GM19351 (cell line): ENCODE data around the gene GSE1.

Experiments
- ATAC-seq: cut with Tn5 transposase; IDR thresholded peaks from one replicate; pipeline ENCODE4 v1.9.1; 2021; ENCODE audit warnings: mild to moderate bottlenecking, moderate library complexity; ENCODE audit not compliant: unreplicated experiment

The GSE1 gene

DNA sequence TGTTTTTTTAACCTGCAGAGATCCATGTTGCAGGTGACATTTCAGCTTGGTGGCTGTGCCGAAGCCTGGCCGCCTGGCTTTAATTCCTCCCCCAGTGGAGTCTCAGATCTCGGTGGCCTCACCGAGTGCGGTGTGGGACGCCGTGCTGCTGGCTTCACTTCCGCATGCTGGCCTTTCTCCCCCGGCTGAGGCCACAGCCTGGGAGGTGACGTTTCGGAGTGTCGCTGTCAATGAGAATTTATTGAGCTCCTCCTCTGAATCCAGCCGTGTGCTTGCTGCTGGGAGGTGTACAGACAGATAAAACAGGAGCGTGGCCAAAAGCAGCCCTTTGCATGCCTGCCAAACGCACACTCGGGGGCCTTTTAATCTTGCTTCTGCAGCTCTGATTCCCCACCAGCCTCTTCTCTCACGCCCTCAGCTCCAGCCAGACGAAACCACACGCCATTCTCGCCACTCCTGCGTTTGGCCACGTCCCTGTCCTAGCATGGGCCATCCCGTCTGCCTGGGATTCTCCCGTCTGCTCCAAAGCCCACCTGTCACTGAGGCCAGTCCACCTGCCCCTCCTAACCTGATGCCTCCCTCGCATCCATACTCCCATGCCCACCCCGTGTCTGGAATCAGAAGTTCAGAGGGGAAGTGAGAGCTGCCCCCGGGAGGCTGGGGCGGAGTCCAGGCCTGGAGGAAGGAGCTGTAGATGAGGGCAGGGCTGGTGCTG, 3.6 kb downstream of the GSE1 start:
- peak; percentile 39 for ATAC-seq

DNA sequence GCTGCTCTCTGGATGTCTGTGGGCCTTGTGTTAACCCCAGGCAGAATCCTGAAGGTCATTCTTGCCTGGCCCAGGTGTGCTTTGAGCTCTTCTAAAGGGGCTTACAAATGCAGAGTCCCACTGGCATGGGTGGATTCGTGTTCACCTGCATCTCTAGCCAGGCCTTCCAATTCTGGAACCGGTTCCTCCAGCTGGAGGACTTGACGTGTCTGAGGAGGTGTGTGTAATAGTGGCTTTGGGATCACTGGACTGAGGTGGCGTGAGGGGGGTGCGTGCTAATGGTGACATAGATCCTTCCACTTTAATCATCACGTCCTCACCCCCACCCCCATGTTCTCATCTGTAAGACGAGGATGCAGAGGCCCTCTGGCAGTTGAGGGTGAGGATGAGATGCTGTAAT, 4.8 kb downstream of the GSE1 start:
- no peak for ATAC-seq

DNA sequence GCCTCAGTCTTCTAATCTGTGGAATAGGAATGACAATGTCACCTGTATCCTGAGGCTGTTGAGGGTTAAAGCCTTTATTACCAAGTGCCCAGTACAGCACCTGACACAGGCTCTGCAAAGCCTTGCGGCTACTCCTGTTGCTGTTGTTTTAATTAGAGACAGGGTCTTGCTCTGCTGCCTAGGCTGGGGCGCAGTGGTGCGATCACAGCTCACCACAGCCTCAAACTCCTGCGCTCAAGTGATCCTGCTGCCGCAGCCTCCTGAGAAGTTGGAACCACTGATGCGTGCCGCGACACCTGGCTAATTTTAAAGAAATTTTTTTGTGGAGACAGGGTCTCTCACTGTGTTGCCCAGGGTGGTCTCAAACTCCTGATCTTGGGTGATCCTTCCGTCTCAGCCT, 5.4 kb downstream of the GSE1 start:
- ATAC-seq: no peak

DNA sequence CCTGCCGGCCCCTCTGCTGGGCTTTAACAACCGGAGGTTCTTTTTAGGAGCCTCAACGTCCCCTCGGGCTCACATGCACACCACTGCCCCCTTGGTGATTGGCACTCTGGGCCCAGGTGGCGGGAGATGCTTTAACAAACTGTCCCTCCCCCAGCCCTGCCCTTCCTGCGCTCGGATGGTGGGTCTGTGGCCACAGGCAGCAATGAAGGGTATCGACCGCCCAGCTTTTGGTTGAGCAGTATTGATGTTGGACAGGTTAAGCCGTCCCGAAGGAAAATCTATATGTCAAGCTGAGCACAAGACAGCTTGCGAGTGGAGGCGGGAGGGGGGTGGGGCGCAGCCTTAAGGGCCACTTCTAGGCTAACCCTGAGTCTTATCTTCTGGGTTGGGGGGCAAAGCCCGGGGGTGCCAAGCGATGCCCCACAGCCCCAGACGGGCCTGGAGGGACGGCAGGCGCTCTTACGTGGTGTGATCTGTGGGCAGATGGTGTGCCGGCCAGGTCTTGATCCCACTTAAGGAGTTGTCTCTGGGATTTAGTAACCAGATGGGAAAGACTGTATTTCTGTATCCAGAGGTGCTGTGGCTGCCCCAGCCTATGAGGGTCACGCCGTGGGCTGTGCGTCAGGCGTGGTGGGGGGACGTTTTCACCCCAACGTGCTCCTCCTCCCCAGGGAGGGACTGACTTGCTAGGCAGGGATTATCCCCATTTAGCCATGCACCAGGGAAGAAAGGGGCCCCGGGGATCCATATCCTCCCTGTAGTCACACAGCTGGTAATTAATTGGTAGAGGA, 6.2 kb downstream of the GSE1 start:
- ATAC-seq: no peak

DNA sequence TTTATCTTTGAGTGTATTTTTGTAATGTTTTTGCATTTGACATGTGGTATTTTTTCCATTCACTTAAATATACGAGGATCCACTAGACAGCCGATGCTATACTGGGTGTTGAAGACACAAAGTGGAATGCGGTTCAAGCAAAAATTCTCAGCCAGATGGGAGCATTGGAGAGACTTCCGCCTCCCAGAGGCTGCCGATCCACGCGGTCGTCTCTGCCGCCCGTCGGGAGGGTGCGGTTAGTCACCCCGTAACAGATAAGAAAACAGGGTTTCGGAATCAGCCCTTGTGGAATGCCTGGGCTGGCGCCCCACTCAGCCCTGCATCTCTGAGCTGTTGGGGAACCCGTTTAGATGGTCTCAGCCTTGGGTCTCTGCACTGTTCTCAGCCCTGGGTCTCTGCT, 7.3 kb downstream of the GSE1 start:
- no peak for ATAC-seq

DNA sequence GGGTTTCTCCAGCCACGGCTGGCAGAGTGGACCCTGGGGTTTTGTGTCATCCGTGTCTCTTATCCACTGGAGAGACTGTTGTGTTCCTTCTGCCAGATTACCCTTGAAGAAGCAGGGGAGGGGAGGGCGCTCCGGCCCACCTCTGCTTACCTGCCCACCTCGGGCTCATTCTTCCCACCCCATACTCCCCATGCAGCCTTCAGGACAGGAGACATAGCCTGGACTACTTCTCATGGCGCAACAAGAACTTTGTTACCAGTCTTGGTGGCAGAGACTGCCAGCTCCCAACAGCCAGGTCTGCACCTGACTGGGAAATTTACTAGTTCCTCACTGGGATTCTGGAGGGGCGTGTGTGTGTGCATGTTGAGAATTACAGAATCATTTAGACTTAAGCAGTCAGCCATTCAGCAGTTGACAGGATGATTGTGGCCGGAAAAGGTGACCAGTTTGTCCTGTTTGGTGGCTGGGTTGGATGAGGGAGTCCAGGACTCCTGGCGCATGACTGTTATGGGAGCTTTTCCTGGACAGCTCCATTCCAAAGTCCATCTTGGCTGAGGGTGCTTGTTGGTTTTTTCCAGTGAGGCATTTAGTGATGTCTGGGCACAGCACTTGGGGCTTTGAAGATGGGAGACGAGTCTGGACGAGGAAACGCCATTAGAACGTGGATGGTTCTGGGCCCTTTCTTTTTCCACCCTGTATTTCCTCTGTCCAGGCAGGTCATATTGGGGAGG, 8.7 kb downstream of the GSE1 start:
- ATAC-seq: no peak

DNA sequence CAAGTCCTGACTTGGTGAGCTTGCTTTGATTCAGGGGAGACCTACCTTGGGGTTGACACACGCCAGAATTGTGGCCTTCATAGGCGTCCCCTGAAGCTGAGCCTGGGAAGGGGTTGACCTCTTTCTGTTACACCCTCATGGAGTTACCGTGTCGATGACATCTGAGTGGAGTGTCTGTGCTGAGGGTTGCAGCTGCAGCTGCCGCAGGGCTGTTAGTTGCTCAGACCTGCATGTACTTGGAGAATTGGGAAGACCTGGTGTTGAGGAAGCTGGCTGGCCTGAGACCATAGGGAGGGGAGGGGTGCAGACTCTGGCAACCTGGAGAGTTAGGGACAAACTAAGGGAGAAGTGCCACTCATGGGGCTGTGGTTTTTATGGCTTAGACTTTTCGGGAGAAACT, 9.6 kb downstream of the GSE1 start:
- ATAC-seq: no peak

DNA sequence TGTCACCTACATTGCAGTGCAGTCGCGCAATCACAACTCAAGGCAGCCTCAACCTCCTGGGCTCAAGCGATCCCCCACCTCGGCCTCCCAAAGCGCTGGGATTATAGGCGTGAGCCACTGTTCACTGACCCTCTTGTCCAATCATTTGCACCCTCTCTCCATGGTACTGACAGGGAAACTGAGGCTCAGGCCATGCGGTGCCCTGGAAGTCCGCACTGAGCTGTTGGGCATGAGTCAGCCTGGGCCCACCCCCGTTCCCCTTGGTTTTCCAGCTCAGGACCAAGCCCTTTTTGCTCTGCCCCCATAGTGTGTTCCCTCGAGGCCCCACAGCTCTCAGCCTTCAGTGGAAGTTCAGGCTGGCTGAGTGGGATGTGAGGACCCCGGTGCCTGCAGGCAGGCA, 10.1 kb downstream of the GSE1 start:
- no peak for ATAC-seq

DNA sequence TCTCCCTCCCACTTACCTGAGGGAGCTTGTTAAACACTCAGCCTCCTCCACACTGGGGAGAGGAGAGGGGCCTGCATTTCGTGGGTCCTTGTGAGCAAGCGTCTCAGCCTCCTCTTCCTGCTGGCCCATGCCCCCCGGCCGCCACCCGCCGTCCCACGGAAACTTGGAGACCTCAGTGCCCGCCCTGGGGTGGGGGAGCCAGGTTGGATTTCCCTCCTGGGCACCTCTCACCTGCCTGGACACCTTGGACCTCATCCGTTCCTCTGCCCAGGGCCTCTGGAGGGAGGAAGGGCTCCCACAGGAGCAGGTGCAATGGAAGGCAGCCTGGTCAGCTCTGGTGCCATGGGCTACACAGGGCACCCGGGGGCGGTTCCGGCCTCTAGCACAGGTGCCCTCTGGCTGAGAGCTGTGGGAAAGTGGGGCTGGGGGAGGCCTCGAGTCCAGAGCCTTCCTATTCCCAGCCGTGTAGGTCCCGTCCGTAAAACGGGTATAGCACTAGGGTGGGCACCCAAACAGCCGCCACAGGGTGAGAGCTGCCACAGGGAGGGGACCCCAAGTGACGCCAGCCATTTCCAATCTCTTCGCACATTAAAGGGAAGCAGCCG, 11.0 kb downstream of the GSE1 start:
- no peak for ATAC-seq

DNA sequence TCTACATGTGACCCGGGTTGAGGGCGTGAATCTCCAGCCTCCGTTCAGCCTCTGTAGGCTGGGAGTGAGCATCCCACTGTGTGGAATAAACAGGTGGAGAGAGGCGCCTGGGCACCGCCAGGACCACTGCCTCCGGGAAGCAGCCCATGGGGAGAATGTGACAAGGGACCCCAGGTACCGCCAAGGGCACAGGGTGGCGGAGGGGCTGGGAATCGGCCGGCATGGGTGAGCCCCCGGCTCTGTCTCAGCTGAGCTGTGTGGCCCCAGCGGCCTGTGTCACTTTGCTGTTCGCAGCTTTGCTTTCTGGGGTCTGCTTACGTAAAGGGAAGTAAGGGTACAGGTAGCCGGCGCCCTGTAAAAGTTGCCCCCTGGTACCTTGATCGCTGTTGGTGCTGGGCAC, 11.5 kb downstream of the GSE1 start:
- no peak for ATAC-seq

DNA sequence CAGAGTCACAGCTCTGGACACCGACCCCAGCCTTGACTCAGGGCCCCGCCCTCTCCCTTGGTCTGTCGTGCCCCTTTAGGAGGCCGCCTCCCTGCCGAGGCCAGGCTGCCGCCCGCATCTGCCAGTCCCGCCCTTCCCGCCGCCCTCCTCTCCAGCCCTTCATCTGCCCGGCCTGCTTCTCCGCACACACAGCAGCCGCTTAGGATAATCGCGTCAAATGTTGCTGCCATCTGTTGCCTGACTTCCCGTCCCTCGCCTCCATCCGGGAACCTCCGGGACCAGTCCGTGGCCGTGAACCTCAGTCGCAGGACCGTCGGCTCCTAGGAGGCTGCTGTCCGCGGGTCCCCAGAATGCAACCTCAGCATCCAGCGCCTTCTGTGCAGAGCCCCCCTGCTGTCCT, 11.9 kb downstream of the GSE1 start:
- ATAC-seq: no peak

DNA sequence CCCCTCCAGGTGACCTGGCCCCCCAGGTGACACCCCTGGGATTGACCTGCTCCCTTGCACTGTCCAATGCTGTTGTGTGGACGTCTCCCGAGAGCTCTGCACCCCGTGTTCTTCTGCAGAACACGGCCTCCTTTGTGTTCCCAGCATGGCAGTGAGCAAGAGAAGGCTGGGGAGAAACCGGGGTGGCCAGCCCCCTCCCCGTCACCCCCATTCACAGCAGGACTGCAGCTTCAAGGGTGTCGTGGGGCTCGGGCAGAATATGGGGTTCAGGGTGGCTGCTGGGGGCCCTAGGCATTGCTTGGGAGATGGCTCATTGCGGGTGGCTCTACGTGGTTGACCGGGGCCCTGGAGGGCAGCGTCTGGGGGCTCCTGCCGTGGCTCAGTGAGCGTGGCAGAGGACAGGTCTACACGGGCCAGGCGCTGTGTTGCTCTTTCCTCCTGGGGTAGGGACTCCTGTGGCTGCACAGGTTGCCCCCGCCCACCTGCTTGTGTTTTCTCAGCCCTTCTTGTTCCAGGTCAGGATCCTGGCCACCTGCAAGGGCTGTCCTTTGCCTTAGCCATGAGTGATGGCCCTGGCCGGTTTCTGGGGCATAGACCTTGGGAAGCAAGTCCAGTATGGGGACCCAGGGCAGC, 12.5 kb downstream of the GSE1 start:
- no peak for ATAC-seq

DNA sequence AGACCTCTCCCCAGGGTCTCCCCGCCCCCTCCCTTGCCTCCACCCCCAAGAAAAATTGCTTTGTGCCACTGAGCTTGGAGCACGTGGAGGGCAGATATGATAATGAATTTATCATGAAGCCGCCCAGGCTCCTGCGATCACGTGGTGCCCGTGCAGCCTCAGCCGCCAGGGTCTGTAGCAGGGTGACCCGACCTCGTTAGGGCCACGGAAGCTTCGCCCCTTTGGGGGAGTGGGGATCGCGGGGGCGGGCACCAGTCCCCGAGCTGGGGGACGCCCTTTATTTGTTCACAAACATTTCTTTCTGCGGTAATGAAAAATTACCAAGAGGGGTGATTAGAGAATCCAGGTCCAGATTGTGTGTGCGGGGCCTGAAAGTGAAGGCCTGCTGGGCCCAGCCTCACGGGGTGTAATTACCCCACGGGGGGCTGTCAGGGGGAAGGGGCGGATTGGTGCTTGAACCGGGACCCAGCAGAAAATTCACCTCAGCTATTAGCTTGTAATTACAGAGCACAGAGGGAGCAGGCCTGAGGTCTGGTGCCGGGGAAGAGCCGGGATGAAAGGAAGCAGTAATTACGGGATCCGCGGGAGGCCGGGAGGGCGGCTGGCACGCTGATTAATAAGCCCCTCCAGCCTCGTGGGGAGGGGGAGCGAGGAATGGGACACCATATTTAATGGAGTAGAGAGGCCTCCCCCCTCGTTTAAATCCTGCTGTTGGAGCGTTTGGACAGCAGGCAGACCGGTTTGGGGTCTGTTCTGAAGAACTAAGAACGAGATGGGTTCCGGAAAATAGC, 13.3 kb downstream of the GSE1 start:
- no peak for ATAC-seq

DNA sequence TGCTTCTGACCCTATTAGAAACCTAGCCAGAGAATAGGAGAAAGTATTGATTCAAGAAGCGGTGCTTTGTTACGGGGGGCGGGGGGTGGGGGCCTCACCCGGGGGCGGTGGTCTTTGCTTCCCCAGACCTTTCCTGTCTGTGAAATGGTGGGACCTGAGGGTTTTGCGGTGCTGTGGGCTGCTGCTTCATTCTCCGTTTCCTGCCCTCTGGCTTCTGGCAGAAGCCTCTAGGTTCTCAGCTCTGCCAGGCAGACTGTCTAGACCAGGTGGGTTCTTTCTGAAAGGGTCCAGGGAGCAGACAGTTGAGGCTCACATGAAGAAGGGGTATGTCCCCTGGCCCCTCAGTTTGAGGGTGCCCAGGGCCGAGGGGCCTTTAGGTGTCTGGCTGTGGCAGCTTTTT, 14.0 kb downstream of the GSE1 start:
- ATAC-seq: no peak

DNA sequence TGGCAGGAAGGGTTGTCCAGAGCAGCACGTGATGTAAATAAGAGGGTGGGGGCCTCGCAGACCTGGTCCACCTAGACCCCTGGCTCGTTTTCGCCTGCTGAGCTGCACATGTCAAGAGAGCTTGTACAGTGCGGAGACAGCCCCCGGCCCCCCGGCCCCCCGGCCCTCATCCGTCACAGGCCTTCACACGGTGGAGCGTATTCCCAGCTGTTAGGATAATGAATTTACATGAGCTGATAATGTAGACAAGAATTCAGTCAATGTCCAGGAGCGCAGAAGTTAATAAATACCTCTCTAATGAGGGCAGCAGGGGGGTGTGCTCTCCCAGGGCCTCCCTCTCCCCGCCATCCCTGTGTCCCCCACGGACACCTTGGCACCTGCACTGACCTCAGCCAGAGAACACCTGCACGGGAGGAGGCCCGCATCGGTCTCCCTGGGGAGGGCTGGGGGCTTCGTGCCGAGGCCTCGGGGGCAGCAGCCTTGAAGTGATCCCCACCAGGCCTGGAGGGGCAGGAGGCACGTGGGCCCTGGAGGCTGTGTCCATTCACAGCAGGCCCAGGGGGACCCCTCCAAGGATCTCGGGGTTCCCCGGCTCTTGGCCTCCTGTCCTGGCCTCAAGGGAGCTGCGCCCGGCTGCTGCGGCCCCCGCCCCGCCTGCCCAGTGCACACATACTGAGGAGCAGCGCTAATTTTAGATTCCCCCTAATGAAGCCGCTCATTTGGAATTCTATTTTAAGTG, 14.6 kb downstream of the GSE1 start:
- no peak for ATAC-seq

DNA sequence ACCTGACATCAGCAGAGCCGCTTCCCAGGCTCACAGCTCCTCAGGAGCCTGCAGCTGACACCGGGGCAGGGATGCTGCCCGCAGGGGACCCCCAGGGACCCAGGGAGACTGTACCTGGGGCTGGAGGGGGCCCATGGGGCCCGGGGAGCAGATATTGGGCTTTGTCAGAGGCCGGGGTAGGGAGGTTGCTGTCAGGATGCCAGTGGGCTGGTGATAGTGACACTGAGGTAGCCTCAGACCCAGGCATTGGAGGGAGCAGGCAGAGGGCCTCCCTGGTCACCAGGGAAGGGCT, 15.1 kb downstream of the GSE1 start:
- ATAC-seq: no peak

DNA sequence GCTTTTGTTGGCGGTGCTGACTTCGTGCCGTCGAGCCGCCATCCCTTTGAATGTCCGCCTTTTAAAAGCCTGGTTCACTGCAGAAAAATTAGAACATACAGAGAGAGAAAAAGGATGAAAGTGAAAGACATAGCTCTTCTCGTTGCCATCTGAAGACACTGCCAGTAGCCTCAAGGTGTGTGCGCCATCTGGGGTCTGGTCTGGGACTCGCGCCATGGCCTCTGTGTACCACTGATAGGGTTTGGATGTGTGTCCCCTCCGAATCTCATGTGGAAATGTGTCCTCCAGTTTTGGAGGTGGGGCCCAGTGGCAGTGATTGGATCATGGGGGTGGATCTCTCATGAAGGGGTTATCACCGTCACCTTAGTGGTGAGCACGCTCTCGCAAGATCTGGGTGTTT, 15.5 kb downstream of the GSE1 start:
- ATAC-seq: no peak

DNA sequence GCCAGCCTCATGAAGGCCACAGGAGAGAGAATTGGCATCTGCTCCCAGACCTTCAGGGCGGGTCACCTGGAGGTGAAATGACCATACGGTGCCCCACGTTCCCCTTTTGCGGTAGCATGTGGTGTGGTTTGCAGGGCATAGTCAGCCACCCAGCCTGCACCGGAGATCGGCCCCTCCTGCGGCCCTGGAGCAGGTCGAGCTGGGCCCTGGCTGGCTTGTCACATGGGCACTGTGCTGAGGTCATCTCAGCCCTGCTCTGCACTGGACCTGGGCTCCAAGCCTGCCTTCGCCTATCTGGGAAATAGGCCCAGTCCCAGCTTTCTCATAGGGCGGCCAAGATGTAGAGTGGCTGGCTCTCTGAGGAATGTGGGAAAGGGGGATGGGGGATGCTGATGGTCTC, 16.2 kb downstream of the GSE1 start:
- no peak for ATAC-seq

DNA sequence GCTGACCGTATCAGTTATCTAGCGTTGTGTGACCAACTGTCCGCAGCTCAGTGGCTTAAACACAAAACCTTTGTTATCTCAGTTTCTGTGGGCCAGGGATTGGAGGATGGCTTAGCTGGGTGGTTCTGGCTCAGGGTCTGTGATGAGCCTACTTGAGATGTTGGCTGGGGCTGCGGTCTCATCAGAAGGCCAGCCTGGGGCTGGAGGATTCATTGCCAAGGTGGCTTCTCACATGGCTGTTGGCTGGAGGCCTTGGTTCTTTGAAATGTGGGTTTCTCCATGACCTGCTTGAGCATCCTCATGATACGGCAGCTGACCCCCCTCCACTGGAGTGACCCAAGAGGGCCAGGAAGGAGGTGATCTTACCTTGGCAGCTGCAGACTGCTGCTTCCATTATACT, 16.7 kb downstream of the GSE1 start:
- no peak for ATAC-seq

DNA sequence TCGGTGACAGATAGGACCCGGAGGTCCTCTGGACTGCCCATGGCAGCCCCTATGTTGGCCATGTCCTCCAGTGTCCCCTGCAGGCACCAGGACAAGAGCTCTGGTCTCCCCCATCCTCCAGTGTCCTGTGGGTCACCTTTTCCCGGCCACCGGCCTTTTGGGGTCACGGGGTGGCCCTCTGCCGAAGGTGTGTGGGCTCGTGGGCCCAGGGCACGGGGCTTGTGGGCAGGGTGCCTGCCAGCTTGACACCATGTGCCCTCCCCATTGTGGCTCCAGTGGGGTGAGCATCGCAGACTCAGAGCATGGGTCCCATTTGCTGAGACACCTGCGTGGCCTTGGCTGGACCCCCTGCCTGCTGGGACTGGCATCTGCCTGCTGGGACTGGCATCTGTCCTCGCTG, 18.1 kb downstream of the GSE1 start:
- ATAC-seq: no peak
